Suppressor macrophage (primary cell): ENCODE measurements around the gene ALK.

ENCODE experiments used
- DNase-seq, 4 experiments: peaks; one replicate each; pipeline ENCODE4 v3.0.0-alpha.2; 2020 to 2022

Gene ALK

DNA sequence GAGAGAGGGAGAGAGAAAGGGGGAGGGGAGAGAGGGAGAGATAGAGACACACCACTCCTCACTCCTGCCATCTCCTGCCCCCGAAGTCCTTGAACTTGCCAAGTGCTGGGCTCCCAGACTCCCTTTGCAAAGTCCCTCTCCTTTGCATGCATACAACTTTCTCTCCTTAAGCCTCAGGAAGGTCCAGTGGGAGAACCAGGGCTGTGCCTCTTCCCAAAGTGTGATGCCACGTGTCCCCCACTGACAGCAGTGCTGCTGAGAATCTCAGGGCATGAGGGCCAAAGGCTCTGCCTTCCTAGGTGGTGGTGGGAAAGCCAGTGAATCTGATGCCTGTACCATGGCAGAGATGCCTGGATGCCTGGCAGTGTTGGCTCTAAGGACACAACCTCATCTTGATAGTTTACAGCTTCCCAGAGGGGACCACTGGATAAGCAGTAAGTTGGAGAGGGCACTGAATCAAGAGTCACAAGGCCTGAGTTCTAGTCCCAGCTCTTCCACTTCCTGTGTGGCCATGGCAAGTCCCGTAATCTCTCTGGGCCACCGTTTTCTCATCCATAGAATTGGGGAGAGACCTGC, 702.7 kb downstream of the ALK start:
- DNase-seq, result no peak

DNA sequence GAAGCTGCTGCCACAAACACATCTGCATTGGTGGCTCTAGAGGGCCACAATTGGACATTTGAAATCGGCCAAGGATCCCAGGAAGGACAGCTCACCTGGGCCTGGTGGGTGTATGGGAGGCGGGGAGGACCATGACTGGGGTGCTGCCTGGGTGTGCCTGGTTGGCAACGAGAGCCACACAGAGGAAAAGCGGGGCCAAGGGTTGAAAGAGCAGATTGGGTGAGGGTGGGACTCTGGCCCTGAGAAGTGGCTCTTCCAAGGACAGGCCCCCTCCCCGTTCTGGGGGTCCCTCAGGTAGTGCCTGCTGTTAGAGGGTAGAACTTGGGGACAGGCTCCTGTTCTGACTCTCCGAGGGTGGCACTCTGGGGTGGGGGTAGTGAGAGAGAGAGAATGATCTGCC, 703.3 kb downstream of the ALK start:
- no peak for DNase-seq

DNA sequence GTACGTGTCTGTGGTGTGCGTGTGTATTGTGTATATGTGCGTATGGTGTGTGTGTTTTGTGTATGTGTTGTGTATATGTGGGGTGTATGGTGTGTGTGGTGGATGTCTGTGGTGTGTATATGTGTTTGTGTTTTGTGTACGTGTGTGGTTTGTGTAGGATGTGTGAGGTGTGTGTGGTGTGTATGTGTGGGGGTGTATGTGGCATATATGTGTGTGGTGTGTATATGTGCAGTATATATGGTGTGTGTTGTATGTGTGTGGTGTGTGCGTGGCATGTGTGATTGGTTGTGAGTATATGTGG, 704.8 kb downstream of the ALK start:
- DNase-seq, result no peak

DNA sequence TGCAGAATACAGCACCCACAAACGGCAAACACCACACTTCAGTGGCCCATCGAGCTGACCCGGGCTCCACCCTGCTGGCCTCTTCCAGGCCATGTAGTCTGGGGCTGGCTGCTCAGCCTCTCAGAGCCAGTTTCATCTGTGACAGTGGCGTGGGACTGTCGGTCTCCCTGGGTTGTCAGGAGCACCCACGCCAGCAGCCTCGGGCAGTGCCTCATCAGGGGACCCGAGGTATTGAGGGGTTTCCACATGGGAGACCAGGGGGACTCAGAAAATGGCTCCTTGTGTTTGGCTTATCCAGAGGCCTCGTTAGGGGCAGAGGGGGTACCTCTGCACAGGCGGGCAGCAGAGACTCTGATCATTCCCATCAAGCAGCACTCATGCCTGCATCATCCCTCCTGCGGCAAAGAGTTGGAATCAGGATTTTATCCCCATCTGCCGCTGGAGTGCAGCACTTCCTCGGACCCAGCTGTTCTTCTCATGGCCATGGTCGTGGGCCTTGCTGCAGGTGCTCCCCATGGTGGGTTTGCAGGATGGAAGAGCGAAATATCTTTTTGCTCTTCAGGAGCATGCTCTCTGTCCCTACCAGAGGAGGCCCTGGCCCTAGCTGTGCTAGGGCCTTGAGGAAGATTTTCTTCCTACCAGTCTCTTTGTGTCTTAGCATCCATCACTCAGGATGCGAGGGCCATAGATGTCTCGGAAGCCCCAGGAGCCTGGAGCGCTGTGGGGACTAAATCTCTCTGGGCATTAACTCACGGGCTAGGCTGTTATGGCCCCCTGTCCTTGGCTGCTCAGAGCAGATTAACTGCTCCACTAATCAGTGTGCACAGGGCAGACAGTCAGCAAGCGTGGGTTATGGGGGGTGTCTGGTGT, 705.4 kb downstream of the ALK start:
- no peak for DNase-seq

DNA sequence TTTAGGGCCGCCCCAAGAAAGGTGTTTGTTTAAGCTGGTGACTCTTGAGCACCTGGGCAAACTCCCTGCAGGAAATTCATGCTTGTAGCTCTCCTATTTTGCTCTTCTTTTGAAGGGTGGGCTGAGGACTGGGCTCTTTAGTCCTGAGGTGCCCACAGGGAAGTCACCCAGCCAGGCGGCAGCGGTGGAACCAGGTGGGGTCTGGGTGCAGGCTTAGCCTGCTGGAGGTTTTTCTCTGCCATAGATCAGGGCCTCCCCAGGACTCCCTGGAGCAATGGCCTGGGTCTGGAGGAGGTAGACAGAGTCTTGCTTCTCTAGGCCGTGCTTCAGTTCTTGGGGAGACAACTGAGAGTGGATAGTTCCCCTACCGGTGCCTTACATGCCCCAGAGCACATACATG, 706.3 kb downstream of the ALK start:
- DNase-seq, result no peak

DNA sequence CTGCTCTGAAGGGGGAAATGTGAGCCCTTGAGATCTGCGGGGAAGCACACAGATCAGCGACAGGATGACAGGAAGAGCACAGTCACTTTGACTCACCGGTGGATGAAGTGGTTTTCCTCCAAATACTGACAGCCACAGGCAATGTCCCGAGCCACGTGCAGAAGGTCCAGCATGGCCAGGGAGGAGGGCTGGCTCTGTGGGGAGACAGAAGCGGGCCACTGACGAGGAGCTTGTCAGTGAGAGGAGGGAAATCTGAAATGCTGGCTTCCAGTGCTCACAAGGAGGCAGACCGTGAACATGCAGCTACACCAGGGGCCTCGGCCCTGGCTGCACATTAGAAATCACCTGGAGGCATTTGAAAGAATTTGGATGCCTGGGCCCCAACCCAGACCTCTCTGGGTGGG, 707.5 kb downstream of the ALK start:
- no peak for DNase-seq

DNA sequence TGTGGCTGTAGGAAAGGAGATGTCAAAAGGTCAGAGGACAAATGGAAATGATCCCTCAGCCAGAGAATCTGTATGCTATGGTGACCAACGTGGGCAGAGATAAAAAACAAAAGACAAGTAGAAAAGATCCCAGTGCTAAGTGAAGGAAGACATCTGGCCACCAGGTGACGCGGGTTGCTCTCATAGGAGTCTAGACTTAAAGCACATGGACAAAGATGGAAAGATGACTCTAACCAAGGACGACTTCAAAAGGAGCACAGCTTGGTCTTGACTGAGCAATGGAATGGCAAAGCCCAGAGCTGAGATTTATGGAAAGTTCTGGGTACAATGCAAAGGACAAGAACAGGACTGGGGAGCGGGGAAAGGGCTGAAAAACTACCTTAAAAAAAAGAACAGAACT, 709.4 kb downstream of the ALK start:
- DNase-seq, result no peak

DNA sequence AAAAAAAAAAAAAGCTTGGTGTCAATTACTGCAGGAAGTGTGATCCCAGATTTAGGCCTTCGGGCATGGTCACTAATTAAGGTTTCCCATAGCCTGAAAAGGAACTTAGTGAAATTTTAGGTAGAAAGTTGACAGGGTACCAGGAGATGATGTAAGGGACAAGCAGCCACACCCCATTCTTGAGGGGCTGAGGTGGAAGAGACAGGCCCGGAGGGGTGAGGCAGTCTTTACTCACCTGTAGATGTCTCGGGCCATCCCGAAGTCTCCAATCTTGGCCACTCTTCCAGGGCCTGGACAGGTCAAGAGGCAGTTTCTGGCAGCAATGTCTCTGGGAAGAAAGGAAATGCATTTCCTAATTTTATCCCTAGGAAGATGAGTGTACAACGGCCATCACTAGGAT, 711.8 kb downstream of the ALK start:
- no peak for DNase-seq

DNA sequence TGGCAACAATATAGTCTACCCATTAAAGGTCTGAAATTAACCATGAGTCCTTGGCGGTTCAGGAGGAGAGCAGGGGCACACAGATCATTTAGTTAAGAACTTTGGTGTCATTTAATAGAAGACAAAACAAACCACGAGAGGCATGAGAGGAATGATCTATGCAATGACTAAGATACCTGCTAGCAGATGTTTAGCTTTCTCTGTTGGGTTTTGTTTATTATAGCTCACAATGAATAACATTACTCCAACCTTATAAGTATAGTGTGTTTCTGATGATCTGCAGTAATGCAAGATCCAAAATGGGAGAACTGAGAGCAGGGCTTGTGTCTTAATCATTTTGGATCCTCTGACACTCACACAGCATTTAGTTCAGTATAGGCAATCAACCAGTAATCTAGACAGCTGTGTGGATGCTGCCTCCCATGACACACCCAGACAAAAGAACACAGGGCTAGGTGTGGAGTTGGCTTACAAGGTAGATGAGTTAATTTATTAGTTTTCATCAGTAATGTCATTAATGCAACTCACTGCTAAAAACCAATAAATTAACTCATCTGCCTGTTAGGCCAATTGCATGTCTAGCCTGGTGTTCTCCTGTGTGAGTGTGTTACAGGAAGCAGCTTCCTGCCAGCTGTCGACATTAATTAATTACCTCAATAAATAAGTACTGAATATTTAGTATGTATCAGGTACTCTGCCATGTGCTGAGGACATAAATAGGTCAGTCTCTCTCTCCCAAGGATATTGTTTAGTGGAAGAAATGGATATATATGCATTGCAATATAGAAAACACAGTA, 713.8 kb downstream of the ALK start:
- no peak for DNase-seq

DNA sequence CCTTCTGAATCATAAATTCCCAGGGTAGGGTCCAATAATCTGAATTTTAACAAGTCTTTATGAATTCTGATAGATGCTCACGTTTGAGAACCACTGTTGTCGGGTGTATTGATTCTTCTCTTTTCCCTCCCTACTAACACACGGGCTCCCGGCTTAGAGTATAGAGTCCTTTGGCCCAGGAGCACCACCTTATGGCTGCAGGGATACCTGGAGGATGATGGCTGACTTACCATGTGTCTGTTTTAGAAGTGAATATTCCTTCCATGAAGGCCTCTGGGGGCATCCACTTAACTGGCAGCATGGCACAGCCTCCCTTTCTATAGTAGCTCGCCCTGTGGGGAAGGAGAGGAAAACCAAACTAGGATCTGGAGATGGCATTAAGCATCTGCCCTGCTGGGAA, 714.4 kb downstream of the ALK start:
- no peak for DNase-seq

DNA sequence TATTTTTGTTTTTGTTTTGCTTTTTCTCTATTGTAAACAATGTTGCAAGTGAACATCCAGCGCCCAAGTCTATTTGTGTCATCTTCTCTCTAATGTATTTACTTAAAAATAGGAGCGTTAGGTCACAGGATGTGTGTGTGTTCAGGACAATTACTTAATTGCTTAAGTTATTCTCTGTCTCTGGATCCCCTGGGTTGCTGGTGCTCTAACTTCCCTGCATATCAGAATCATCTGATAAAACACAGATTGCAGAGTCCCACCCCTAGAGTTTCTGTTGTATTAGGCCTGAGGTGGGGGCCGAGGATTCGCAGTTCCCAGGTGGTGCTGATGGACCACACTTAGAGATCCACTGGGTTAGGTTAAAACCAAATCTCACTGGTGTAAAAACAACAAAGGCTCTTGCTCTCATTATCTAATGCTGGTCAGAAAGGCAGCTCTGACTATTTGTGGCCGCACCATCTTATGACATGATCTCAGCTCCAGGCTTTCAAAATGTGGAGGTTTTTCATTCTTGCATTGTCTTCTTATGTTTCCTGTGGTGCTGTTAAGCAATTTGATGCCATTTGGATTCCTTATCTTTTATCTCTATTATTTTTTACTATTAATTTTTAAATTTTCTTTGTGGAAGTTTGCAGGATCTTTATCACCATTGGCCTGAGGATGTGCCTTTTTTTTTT, 718.4 kb downstream of the ALK start:
- DNase-seq, result no peak

DNA sequence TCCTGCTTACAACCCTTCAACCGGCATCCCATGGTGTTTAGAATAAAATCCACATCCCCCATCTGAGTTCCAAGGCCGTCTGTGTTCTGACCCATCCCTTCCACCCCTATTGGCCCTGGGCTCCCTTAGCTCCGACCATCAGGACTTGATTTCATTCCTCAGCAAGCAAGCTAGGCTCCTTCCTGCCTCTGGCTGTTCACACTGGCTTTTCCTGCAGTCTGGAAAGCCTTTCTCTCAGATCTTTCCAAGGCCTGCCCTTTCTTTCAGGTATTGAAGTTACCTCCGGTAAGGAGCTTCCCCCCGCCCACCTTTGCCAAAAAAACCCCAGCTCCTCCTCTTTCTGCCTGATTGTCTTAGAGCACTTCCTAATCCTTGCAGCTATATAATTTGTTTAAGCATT, 719.4 kb downstream of the ALK start:
- no peak for DNase-seq

DNA sequence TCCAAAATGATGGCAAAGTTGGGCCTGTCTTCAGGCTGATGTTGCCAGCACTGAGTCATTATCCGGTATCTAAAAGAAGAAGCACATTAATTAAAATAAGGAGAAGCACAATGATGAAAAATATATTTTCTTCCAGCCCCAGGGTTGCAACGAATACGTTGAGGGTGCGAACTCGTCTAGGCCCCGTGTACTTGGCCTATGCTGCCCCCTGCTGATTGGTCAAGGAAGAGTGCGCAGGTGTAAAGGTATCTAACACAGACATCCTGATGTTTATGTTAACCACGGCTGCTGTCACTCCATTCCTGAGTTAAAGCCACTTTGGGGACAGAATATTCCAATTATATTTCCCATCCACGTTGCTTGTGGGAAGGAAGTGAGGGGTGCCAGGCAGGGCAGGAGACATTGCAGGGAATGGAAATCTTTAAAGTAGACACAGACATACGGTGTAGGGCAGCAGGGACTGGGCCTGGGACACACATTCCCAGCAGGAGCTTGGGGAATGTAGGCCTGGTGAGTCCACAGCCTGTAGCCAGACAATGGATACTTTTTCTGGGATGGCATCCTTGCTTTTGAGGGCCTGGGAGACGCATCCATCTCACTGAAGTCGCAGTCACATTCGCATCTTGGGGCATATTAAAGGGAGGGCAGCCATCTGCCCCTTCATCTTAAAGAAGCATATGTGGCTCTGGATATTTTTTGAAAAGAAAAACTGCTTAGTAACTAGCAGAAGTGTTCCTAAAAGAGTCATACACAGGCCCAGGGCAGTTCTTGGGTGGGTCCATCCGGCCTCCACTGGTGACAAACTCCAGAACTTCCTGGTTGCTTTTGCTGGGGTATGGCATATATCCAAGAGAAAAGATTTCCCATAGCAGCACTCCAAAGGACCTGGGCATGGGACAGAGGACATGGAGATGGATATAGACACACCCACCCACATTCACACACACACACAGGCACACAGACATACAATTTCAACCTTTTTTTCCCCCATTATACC, 724.3 kb downstream of the ALK start:
- peak; percentile 39 to 64 (median 54) for DNase-seq

DNA sequence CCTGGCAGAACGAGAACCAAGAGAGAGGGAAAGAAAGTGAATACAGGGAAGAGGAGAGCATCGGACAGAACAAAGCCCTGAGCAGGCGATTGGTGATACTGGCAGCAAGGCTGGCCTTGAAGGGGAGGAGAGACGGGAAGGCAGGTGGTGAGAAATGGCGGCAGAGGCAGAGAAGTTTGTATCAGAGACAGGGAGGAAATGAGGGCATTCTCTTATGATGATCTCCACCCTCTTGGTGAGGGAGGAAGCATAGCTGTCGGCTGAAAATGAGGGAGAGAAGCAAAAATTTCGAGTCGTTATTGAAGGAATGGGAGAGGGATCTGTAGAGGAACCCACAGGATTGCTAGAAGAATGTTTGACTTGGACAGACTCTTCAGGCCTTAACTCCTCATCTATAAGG, 725.6 kb downstream of the ALK start:
- DNase-seq, result no peak

DNA sequence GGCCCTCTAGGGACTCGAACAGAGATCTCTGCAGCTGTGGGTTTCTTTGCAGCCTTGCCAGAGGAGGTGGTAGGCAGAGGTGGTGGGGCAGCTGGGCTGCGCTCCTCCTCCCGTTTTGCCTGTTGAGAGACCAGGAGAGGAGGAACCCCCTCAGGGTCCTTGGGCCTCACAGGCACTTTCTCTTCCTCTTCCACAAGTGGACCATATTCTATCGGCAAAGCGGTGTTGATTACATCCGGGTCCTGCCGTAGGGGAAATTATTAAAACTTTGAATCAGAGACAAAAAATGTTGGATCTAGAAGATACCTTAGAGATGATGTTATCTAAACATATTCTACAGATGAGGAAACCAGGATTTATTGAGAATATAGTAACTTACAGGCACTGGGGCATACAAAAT, 727.7 kb downstream of the ALK start:
- DNase-seq, result peak in 1 of 4 experiments; percentile 9

DNA sequence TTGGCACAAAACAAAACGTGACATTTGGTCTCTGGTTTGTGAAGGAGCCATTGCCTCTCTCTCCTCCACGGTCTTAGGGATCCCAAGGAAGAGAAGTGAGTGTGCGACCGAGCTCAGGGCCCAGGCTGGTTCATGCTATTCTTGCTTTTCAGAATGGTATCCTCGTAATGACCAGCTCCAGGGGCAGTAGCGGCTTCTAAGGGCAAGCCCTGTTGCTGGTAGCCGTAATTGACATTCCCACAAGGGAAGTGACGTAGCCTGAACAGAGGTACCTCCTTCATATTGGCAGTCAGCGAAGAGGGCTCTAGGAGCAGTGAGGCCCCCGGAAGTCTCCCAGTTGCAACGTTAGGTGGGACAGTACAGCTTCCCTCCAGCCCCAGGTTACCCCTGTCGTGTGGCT, 728.3 kb downstream of the ALK start:
- DNase-seq, result no peak

DNA sequence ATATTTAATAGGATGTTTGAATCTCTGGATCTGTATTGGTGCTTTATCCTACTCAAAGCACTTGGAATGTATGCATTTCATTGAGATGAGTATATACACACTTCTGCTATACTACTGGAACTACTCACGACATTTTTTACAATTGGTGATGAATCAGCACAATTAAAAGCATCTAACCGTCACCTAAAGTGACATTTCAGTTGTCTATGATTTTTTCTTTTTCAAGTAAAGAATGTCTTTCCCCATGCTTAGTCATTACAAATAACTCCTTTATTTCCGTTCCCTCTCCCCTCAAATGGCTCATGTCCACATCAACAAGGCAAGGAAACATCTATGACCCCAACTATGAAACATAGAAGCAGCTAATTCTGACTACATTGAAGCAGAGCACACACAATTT, 728.9 kb downstream of the ALK start:
- no peak for DNase-seq

DNA sequence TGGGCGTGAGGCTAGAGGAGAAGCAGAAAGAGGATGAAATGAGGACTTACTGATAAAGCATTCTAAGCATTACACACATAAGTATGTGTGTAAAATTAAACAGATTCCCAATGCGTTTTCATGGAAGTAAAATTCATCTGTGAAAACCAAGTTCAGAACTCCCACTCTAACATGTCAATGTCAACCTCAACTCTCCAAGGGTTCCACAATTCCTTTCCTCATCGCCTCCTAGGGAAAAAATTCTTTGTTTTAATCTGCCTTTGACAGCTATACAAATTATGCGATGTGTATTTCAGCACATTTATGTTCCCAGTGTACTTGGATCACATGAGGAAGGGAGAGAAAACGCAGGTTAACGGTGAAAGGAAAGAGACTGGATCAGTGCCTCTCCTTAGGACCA, 729.6 kb downstream of the ALK start:
- DNase-seq, result no peak

DNA sequence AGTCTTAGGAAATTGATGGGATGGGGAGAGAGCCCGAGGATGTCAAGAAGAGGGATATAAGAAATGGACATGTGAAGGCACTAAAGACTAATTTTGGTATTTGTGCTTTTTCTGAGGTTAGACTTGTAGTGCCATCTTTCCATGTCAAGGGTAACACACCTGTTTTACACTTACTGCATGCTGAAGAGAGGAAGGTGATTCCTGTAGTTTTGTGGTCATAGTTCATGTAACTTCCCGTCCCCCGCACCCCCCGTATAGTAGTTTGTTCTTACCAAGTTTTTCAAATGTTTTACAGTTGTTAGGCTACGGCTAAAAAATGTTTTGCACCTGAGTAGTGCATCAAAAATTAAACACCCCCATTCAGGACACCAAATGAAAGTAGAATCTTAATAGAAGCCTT, 732.3 kb downstream of the ALK start:
- no peak for DNase-seq

DNA sequence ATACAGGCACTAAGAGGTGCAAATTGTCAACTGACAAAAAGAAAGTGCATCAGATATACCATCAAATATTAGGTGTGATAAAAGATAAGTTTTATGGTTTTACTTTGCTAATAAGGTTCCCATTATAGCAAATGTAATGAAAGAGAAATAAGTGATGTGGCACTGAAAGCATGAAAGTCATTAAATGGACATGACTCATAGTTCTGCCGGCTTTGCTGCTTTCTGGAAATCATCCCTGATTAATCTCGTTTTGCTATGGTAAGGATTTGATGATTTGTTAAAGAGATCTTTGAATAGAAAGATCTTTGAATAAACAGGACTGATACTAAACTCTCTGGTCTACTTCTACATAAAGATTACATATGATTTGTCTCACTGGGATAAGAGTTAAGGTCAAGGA, 733.5 kb downstream of the ALK start:
- DNase-seq, result no peak

DNA sequence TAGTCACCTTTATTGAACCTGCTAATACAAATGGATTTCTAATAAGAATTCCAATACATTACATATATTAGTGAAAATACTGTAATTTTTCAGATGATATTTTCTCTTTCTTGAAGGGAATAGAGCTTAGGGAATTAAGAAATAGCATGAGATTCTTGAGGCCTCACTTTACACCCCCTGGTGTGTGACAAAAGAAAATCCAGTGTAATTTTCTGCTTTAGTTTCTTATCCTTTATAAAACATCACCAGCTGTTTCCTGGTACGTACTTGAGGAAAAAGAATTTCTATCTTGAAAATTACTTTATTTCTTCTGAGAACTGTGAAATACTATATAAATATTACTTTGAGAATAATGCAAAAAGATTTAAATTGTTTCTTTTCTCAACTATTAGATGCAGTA, 734.6 kb downstream of the ALK start:
- no peak for DNase-seq

DNA sequence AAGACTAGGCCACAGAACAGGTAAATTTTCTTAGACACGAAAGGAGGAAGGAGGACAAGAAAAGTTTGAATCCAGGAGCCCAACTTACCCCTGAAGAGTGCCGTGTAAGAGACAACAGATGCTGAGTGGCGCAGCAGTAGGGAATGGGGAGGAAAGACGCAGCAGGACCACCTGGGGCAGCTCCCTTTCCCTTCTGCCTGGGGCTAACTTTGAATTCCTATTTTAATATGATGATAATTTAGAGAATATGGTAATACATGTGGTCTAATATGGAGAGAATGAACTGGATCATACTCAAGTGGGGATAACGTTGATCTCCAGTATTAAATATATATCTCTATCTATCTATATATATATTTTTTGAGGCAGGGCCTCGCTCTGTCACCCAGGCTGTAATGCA, 736.9 kb downstream of the ALK start:
- no peak for DNase-seq
